Choroid plexus epithelial cell (primary cell): Measurements from ENCODE around the gene ZNF669.

Source experiments
- DNase-seq: peaks from one replicate; pipeline ENCODE4 v3.0.0-alpha.2; 2010; ENCODE audit warnings: low read depth
- H3K4me3 ChIP-seq: 2 replicates; pipeline ENCODE4 v1.5.1; 2011; ENCODE audit warnings: low read depth, mild to moderate bottlenecking, control low read depth, low read length, moderate library complexity
- CTCF ChIP-seq: conservative IDR thresholded peaks from 2 replicates; pipeline ENCODE4 v1.5.1; 2011; ENCODE audit warnings: low read depth, mild to moderate bottlenecking, control low read depth, inconsistent platforms, low read length, moderate library complexity

The ZNF669 gene

DNA sequence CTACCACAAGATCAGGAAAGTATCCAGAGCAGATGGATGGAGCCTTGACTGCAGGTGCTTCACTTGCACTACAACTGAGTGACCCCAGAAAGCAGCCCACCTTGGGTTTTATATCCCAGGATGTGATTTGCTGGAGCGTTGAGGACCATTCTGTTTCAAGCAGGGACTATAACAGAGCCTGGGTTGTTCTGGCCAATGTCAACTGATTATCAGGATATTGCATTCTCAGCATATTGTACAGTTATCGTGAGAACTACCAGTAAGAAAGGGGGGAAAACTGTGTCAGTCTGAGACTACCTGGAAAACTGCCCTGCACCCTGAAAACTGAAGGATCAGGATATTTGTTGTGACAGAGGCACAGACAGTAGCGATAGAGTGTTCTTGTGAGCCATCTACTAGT lies 8.0 kb downstream of the ZNF669 start:
- no peak for DNase-seq
- no peak for TF ChIP-seq CTCF
- H3K4me3 ChIP-seq: no peak overlapping the region

GRCh38 chr1:247090455-247090854 lies 13.7 kb downstream of the ZNF669 start:
- no peak overlapping the region for H3K4me3 ChIP-seq
- no peak for DNase-seq
- no peak for TF ChIP-seq CTCF

- no peak for TF ChIP-seq CTCF
- no peak for DNase-seq
- H3K4me3 ChIP-seq: no peak overlapping the region
Observed at GRCh38 chr1:247089616-247090375, 14.4 kb downstream of the ZNF669 start.

DNA sequence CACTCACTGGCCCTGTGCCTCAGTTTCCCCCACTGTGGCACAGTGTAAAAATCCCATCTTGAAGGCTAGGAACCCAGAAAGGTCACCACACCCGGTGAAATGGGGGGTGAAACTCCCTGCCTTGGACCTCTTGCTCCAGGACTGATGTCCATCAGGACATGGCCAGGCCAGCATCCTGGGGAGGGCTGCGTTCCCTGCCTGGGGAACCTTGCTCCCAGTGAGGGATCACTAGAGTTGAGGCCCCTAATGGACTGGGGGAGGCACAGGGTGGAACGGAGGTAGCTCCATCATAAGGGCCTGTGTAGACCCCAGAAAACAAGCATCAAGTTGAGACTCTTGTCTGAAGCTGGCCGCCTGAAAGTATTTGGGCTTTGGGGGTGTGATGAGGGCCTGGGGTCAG lies 15.2 kb downstream of the ZNF669 start:
- DNase-seq: no peak
- TF ChIP-seq CTCF: no peak
- H3K4me3 ChIP-seq: no peak overlapping the region

- no peak for DNase-seq
- H3K4me3 ChIP-seq: no peak overlapping the region
- no peak for TF ChIP-seq CTCF
Observed at GRCh38 chr1:247087256-247087655, 16.9 kb downstream of the ZNF669 start.

DNA sequence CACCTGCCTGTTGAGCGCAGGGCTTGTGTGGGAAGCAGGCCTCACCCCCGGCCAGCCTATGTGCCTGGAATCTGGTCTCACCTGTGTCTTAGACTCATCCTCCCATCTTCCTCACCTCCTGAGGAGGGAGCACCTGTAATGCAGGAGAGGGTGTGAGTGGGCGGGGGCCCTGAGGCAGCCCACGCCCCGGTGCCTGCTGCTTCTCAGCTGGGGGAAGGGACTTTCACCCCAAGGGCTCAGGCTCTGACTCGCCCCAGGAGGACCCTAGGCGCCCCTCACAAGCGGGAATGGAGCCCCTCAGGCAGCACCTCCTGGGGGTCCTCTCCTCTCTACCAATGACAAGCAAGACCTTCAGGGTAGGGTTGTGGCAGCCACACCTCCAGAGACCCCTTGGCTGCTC lies 18.8 kb downstream of the ZNF669 start:
- DNase-seq: no peak
- no peak overlapping the region for H3K4me3 ChIP-seq
- no peak for TF ChIP-seq CTCF

DNA sequence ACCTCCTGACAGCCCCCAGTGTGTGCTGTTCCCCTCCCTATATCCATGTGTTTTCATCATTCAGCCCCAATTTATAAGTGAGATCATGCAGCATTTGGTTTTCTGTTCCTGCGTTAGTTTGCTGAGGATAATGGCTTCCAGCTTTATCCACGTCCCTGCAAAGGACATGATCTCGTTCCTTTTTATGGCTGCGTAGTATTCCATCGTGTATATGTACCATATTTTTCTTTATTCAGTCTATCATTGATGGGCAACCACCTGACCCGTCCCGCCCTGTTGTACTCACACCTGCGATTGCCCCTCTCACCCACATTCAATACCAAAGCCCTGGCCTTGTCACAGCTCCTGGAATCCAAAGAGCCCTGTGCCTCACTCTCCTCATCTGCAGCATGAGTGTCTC lies 19.4 kb downstream of the ZNF669 start:
- no peak overlapping the region for H3K4me3 ChIP-seq
- TF ChIP-seq CTCF: no peak

More for the DNA sequence above, 19.4 kb downstream of the ZNF669 start:
- DNase-seq: no peak
